IPS DF 4.7 (cell line): ENCODE measurements around the gene EYS.
"Not testable (repeated sequence)": the region's sequence is repeated elsewhere in the genome, so short reads cannot be mapped to it uniquely, and the experiment has no call there.

Experiments
- DNase-seq: peaks from one replicate; pipeline ENCODE4 v3.0.0-alpha.2; 2013; ENCODE audit warnings: low spot score; ENCODE audit errors: extremely low read depth

The EYS gene

DNA sequence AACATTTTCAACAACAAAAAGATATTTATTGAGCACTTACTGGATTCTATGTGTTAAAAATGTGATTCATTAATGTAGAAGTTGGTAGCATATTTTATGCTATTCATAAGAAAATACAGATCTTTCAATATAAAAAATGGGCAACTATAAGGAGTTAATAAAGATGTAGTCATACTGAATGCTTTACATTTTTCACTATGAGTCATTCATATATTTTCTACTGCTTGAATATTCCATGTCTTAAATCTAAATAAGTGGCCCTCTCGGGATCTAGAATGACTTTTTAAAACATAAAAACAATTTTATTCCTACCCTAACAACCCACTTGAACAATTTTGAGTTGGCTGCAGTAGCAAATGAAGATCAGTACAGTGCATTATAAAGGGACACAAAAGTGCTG is 1709.3 kb downstream of the EYS start:
- no peak for DNase-seq

DNA sequence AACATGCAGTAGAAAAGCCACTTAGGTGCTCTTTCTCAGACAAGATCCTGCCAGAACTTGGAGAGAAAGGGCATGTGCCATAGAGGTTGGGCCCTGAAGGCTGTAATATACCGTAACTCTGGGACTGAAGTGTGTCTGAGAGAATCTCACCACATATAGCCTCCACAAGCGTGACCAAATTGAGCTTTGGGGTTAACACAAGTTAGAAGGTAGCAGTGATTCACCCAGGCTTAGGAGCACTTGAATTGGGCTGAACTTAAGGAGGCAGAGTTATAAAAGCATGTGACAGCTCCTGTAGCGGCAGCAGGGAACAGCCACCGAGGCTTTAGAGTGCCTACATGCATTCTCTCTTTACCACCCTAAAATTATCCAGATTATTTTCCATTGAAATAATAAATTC is 1709.8 kb downstream of the EYS start:
- no peak for DNase-seq

DNA sequence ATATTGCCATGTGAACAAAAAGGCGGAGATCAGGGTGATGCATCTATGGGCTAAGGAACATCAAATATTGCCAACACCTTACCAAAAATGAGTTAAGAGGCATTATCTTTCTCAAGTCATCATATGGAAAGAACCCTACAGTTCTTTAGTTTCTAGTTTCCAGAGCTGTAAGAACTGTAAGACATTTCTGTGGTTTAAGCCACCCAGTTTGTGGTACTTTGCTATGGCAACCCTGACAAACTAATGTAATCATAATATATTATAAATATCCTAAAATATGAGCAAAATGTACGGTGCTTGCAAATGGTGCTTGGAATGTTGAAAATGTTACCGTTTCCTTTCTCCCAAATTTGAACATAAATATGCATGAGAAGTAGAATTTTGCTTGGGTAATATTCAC is 1721.8 kb downstream of the EYS start:
- no peak for DNase-seq

DNA sequence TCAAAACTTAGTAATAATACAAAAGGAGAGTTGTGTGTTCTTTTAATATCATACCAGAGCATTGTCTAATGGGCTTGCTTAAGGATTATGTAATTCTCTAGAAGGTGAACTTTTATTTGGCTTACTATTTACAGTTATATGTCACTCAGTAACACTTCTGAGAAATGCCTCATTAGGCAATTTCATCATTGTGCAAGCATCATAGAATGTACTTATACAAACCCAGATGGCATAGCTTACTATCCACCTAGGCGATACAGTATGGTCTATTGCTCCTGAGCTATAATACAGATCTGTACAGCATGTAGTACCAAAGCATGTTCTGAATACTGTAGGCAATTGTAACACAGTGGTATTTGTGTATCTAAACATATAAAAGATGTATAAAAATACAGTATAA is 1731.3 kb downstream of the EYS start:
- DNase-seq = no peak

- no peak for DNase-seq
These were observed 1738.4 kb downstream of the EYS start for GRCh38 chr6:63968650-63969049.

- no peak for DNase-seq
These were observed 1742.7 kb downstream of the EYS start for GRCh38 chr6:63964366-63964765.

GRCh38 chr6:63963769-63964315 is 1743.2 kb downstream of the EYS start:
- DNase-seq = no peak

- DNase-seq = not testable (repeated sequence)
These were observed 1753.5 kb downstream of the EYS start for GRCh38 chr6:63953336-63954021.

DNA sequence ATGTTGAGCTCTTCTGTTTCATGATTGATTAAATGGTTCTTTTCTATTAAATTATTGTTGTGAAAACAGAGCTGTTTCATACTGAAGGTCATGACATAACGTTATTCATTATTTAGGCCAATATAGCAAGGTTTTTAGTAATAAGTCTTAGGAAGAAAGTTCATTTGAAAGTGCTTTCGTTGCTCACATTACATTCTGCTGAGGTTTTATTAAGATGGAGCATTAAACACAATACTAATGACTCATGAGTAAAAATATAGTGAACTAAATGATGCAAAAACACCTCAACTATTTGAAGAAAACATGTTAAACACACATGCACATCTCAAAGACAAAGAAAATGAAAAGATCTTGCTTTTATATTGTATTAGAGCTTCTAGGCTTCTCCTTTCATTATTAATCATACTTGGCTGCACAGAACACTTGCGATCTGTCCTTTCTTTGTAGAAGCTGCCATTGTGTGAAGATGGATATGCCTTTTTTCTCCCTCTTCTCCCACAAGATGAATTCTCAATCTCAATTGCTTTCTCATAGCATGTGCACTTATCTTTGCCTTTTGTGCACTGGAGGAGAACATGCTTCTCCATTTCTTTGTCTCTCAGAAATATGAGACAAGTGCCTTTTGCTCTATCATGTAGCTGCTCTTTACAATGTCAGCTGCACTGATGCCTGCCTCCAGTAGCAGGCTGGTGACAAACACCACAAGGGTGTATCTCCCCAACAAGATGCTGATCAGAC is 1759.1 kb downstream of the EYS start:
- DNase-seq = no peak

- no peak for DNase-seq
These were observed 1761.0 kb downstream of the EYS start for GRCh38 chr6:63945987-63946386.

- peak; percentile 68 for DNase-seq
These were observed 1763.2 kb downstream of the EYS start for GRCh38 chr6:63943826-63944225.

- no peak for DNase-seq
These were observed 1765.1 kb downstream of the EYS start for GRCh38 chr6:63941747-63942470.

- DNase-seq = no peak
These were observed 1767.0 kb downstream of the EYS start for GRCh38 chr6:63940056-63940455.

GRCh38 chr6:63936399-63936798 is 1770.6 kb downstream of the EYS start:
- no peak for DNase-seq

- DNase-seq = no peak
These were observed 1771.3 kb downstream of the EYS start for GRCh38 chr6:63935732-63936131.

DNA sequence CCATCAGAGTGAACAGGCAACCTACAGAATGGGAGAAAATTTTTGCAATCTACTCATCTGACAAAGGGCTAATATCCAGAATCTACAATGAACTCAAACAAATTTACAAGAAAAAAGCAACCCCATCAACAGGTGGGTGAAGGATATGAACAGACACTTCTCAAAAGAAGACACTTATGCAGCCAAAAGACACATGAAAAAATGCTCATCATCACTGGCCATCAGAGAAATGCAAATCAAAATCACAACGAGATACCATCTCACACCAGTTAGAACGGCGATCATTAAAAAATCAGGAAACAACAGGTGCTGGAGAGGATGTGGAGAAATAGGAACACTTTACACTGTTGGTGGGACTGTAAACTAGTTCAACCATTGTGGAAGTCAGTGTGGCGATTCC is 1773.1 kb downstream of the EYS start:
- not testable (repeated sequence) for DNase-seq

DNA sequence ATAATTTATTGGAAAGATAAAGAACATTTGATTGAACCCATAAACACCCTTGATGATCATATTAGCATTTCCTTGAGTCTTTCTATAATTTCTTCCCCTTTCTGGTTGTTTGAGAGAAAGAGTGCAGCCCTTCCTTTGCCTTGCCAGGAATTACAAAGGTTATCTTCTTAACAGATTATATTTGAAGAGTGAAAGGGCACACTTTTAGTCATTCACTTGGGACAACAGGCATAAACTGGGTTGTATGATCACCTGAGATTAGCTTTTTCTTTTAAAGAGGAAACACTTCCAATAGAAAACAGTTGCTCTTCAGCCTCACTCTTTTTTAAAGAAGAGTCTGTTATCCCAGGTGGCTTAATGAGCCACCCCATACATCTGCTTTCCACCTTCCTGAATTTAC is 1776.2 kb downstream of the EYS start:
- no peak for DNase-seq

GRCh38 chr6:63929111-63929510 is 1777.9 kb downstream of the EYS start:
- no peak for DNase-seq

DNA sequence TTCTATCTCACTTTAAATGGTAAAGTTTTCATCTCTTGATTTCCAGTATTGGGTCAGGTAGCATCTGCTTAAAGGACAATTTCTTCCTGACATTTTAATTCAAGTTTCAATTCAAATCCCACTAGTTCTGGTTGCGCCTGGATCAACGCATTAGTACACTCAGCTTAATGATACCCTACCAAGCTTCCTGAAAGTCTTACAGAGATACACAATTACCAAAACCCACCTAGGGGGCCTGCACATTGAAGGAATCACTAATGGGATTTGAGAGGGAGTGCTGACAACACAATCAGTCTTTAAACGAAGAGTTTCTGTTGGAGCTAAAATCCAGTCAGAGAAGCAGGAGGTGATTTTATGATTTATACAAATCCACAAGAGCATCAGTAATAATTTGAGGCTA is 1778.4 kb downstream of the EYS start:
- DNase-seq = no peak

DNA sequence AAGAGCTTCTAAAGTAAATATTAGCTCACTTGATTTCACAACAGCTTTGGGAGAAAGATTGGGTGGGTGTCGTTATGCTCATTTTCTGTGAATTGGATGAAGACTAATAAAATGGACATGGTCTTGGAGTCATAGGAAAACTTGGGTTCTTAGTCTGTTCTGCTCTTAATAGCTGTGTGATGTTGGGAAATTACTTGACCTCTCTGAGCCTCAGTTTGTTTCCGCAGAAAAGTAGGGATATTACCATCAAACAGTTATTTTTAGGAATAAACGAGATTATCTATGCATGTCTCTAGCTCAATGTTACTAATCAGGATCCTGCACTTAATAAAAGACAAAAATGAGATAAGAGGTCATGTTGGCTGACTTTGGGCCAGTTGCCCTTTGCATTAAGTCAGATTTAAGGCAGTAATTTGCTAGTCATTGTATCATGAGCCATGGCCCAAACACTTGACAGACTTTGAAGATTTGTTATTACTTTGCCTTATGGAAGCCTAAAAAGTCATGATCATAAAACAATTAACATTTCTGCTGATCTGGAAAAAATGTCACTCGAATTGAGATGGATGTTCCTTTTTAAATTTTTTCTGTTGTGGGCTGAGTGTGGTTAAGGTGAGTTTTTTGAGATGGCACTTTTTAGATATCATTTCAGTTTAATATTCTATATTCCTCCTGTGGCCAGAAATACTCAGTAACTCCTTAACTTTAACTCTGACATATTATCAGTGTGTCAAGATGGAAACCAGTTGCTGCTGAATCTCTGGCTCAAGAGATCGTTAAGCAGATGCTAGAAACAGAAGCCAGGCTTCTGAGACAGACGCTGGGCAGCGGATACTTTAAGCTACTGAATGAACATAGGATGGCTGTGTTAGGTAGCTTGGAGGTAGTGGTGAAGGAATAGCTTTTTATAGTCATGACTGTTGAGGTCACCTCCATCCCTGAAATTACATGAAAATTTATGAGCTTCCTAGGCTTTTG is 1779.8 kb downstream of the EYS start:
- DNase-seq = no peak

GRCh38 chr6:63926258-63926780 is 1780.7 kb downstream of the EYS start:
- no peak for DNase-seq
